ENCODE measurements around the gene ATF2.

DNA sequence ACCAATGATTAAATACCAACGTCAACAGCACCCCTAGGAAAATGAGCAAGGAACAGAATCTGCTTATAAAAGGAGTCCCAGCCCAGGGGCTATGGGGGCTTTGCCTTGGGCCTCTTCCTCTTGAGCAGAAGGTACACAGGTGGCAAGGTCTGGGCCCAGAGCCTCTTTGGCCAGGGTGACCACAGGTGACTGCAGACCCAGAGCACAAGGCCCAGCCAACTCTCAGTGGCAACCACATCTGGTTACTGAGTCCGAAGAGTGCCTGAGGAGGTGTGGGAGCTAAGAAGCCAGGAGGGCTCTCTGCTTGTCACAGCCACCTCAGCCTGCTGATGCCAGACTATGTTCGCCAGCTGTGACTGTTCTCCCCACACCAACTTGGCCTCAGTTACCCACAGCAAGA is 128.5 kb downstream of the ATF2 start:
- TF ChIP-seq POLR2AphosphoS5 (IDR thresholded peaks at IDR 0.05) (no peak), POLR2A (IDR thresholded peaks at IDR 0.05) (no peak), CTCF (IDR thresholded peaks at IDR 0.05) (no peak), EP300 (IDR thresholded peaks at IDR 0.05) (no peak)

All from sigmoid colon (tissue), 4 donors.